Fibroblast of villous mesenchyme (primary cell): ENCODE results near the gene PLA2G4A. TPM values are rescaled to one million over a fixed set of nuclear protein-coding genes. Genes with fewer than 3 reads are reported as not detected.

ENCODE experiments used
- DNase-seq: peaks from one replicate; pipeline ENCODE4 v3.0.0-alpha.2; 2010; ENCODE audit warnings: low read depth
- H3K4me3 ChIP-seq: 2 replicates; pipeline ENCODE4 v1.5.1; 2011; ENCODE audit warnings: low read depth, mild to moderate bottlenecking, low read length
- CTCF ChIP-seq: IDR thresholded peaks from 2 replicates; pipeline ENCODE4 v1.5.1; 2012; ENCODE audit warnings: low read depth, mild to moderate bottlenecking, low read length; ENCODE audit not compliant: insufficient read depth
- total RNA-seq: library from RNA; depleted of rRNA; stranded (reverse); fragments of >200 nt; gene quantifications from 2 replicates; pipeline ENCODE4 v1.2.3, GENCODE V29; 2012

Gene PLA2G4A
- total RNA-seq, 1 donor: 12.1 TPM

DNA sequence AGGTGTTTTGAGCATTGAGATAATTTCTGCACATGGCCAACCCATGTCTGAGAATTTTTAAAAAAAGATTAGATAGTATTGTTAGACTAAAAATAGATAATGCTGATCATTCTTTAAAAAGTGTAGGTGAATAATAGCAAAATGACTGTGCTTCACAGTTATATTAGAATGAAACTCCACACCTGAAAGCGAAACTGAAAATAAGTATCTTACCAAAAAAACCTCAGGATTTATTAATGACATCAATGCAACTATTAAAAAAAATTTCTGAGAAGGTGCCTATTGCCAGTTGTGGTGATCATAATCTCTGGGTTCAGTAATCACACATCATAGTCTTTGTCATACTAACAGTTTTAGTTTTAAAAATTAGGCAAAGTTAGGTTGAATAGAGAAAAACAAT, 36.5 kb downstream of the PLA2G4A start:
- TF ChIP-seq CTCF: no peak
- DNase-seq: no peak

DNA sequence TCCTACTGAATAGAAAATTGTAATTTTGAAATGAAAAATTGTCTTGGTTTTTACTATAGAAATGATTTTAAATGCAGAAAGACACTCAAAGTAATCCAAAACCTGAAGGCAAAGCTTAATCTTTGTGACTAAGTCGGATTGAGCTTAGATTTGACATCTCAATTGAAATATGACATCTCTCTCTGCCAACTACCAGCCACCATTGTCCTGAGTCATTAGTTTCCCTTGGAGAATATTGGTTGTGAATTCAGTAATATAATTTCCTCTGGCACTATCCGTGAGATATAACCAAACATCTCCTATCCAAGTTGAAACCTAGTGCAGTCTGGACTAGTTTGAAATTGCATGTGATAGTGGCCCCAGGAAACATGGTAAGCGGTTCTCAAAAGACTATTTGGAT, 37.1 kb downstream of the PLA2G4A start:
- H3K4me3 ChIP-seq: no peak overlapping the region
- TF ChIP-seq CTCF: no peak
- no peak for DNase-seq

More for the DNA sequence above, 36.5 kb downstream of the PLA2G4A start:
- no peak overlapping the region for H3K4me3 ChIP-seq

DNA sequence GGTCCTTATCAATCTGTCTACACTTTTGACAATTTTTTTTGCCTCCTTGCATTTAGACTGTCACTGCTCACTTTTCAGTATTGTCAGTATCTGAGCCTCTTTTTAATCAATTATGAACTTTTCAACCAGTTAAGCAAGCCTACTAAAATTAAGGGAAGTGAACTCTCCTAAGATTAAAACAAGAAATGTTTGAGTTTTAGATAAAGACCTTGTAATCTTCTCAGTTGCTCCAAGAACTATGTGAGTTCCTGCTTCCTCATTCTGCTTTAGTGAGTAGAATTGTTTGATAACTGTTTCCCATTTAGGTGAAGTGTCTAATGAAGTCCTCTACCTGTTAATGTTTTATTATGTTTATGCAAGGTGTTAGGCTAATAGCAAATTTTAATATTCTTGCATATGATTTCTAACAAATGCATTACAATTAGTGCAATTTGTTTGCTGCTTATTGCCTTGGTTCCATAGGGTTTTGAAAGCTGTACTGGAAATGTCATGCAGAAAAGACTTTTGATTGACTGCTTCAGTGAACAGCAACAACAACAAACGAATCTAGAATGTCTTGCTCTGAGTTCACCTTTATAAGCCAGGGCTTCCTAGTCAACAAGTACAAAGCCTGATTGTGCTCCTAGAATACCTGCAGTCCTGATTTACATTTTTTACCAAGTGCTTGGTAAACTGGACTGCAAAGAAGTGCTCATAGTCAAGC, 40.9 kb downstream of the PLA2G4A start:
- H3K4me3 ChIP-seq: no peak overlapping the region
- no peak for DNase-seq
- TF ChIP-seq CTCF: no peak

- H3K4me3 ChIP-seq: no peak overlapping the region
- no peak for TF ChIP-seq CTCF
- no peak for DNase-seq
These were observed 43.0 kb downstream of the PLA2G4A start for GRCh38 chr1:186871784-186872183.

- no peak for DNase-seq
- TF ChIP-seq CTCF: no peak
- no peak overlapping the region for H3K4me3 ChIP-seq
These were observed 43.5 kb downstream of the PLA2G4A start for GRCh38 chr1:186872291-186872690.

GRCh38 chr1:186873687-186874086, 44.9 kb downstream of the PLA2G4A start:
- H3K4me3 ChIP-seq: no peak overlapping the region
- DNase-seq: no peak
- no peak for TF ChIP-seq CTCF
